Stimulated activated CD4-positive, alpha-beta T cell treated with anti-CD3 and anti-CD28 coated beads, TNF-alpha, amount 100 ng/mL, for 48 hours (primary cell): ENCODE data around the gene KLK8.

ENCODE experiments used
- DNase-seq, 3 donors: peaks; one replicate each; pipeline ENCODE4 v3.0.0-alpha.2; 2020; ENCODE audit warnings: low read depth in 3 of 3

KLK8 gene, protein sequence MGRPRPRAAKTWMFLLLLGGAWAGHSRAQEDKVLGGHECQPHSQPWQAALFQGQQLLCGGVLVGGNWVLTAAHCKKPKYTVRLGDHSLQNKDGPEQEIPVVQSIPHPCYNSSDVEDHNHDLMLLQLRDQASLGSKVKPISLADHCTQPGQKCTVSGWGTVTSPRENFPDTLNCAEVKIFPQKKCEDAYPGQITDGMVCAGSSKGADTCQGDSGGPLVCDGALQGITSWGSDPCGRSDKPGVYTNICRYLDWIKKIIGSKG

GRCh38 chr19:51001515-51001914 is at the start of gene KLK8:
TSS of gene KLK8 (minus strand) at chr19:51001604. CDS start at chr19:51001167, 437 bp downstream.
- no peak for DNase-seq

DNA sequence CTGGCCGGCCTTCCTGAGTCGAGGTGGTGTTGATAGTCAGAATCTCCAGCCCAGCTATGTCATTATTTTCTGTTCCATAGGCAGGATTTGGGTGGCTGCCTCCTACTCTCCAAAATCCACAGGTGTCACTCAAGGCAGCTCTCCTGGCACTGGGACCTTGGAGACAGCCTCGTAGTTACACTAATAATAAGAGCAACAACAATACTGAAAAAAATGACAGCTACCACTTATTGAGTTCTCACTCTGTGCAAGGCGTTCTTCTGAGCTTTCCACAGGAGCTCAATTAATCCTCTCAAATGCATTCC is 45.6 kb upstream of the KLK8 start:
- no peak for DNase-seq

- DNase-seq = no peak
Observed at GRCh38 chr19:51044327-51044726, 42.9 kb upstream of the KLK8 start.

DNA sequence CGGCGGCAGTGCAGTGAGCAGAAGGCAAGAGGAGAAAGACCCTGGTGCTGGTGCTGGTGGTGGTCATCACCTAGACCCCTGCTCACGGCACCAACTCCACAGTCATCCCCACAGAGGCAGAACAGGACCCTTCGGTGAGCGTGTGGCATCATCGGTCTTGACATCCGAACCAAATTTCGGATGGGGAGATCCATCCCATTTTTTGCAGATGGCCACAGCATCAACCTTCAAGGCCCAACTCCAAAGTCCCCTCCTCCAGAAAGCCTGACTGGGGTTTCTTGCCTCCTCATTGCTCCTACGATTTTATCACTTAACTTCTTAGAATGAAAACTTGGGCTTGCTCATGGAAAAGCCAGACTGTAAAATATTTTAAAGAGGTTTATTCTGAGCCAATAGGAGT is 42.1 kb upstream of the KLK8 start:
- no peak for DNase-seq

DNA sequence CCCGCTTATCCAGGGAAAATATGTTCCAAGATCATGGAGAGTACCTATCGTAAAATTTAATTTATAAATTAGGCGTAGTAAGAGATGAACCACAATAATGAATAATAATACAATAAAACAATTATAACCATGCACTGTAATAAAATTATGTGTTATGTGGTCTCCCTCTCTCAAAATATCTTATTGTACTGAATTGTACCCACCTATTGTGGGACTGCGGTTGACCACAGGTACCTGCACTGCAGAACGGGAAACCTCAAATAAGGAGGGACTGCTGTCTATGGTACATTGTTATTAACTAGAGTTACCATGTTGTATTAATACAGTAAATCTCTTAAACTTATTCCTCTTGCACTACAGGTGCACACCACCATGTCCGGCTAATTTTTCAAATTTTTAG is 38.7 kb upstream of the KLK8 start:
- DNase-seq = no peak

- no peak for DNase-seq
Observed at GRCh38 chr19:51036519-51036918, 35.1 kb upstream of the KLK8 start.

DNA sequence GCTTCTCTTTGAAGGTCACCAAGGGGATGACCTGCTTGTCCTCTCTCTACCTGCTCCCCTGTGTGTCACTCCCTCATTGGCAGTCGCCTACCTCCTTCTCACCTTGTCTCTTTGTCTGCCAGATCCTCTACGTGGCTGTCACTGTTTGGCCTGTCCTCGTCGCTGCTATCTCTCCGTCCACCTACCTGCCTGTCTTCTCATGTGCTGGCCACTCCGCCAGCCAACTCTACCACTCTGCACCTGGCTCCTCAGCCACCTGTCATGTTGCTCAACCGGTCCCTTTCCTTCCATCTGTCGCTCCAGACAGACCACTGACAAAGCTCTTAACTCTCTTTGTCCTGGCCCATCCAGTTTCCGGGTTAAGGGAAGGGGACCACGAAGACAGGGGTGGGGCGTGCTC is 33.3 kb upstream of the KLK8 start, which contains the start of gene KLK12:
Gene KLK12 (minus strand): TSS at position 299 of the 400 bp plus-strand sequence. CDS start 381 bp downstream, outside the sequence.
- DNase-seq = no peak

- DNase-seq = no peak
Observed at GRCh38 chr19:51031880-51032225, 30.4 kb upstream of the KLK8 start.

GRCh38 chr19:51031220-51031879 is 29.9 kb upstream of the KLK8 start:
- DNase-seq = no peak

- no peak for DNase-seq
Observed at GRCh38 chr19:51030631-51031030, 29.2 kb upstream of the KLK8 start.

DNA sequence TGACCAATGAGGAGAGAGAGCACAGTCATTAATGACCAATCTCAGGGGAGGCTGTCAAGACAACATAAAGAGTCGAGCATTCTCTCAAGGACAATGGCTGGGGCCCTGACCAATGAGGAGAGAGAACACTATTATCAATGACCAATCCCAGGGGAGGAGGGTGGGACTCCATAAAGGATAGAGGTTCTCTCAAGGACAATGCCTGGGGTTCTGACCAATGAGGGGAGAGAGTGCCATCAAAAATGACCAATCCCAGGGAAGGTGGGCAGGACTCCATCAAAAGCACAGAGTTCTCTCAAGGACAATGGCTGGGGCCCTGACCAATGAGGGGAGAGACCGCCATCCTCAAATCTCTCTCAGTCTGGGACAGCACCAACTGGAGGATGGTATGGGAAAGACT is 28.3 kb upstream of the KLK8 start:
- no peak for DNase-seq

- DNase-seq = no peak
Observed at GRCh38 chr19:51027873-51028272, 26.5 kb upstream of the KLK8 start.

- no peak for DNase-seq
Observed at GRCh38 chr19:51027126-51027806, 25.9 kb upstream of the KLK8 start.

GRCh38 chr19:51026554-51026831 is 25.1 kb upstream of the KLK8 start, which contains the start of gene KLK11:
TSS of gene KLK11 (minus strand) at chr19:51026616. CDS start at chr19:51025631, 985 bp downstream.
- DNase-seq = no peak

- no peak for DNase-seq
Observed at GRCh38 chr19:51025809-51026553, 24.6 kb upstream of the KLK8 start.

DNA sequence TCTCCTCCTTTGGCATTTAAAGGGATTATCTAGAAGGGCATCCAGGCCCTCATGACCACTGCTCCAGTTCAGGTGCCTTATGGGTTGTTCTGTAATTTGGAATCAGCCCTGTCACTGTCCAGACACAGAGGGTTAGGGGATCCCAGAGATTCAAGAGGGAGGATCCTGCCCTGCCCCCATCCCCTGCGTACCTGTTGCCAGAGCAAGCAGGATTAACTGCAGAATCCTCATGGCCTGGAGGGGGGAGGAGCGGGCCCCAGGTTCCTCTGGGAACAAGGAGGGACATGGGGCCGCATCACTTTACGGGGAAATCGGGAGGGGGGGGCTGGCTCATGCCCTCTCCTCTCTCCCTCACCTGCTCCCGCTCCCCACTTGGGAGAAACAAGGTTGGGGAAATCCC is 24.0 kb upstream of the KLK8 start:
- no peak for DNase-seq

- no peak for DNase-seq
Observed at GRCh38 chr19:51024924-51025323, 23.5 kb upstream of the KLK8 start.

DNA sequence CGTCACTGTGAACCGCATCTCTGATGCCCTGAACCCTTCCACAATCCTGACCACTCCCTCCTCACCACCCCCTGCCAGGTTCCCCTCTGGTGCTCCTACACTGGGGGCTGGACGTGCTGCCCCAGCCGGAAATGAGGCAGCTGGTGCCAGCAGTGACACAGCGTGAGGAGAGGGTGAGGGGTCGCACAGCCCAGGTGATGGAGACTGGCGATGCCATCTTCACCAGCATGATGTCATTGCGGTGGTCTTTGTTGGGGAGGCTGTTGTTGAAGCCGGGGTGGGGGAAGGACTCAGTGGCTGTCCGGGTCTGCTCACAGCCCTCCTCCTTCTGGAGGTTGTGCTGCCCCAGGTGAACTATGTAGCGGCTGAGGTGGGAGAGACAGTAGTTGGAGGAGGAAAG is 22.5 kb upstream of the KLK8 start:
- no peak for DNase-seq

DNA sequence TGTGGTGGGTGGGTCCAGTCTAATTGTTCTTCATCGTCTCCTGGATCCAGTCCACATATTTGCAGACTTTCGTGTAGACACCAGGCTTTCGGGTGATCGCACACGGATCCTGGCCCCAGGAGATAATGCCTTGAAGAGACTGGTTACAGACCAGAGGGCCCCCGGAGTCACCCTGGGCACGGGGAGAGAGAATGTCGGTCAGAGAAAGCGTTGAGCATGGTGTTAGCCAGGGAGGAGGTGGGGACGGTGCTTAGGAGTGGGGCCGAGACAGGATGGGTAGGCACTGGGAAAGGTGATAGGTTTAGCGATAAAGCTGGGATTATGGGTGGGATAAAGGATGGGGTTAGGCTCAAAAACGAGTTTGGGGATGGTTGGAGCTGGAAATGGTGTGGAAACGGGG is 21.1 kb upstream of the KLK8 start:
- DNase-seq = no peak

DNA sequence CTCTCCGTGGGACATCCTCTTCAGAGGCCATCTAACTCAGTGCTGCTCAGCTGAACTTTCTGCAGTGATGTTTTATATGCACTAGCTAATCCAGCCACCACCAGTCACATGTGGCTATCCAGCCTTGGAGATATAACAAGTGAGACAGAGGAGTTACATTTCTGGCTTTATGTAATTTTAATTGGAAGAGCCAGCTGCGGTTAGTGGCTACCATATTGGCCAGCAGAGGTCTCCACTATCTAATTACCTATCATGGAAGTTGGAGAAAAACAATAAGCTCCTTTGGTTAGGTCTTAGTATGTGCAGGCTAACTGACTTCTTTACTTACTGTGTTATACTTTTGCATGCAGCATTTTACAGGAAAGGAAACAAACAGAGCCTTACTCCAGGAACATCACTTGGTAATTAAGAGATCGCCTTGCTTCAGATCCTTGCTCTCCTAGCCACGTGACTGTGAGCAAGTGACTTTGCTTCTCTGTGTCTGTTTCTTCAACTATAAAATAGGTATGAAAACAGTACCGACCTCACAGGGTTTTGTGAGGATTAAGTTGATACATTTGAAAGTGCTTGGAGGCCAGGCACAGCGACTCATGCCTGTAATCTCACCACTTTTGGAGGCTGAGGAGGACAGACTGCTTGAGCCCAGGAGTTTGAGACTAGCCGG is 19.7 kb upstream of the KLK8 start:
- DNase-seq = no peak

- DNase-seq = no peak
Observed at GRCh38 chr19:51019544-51019925, 18.1 kb upstream of the KLK8 start, which contains the start of gene KLK10. TSS of gene KLK10 (minus strand) at chr19:51019709. CDS start at chr19:51019130, 579 bp downstream.
